ENCODE results near the gene RHOG. TPM values are rescaled to one million over a fixed set of nuclear protein-coding genes. Genes with fewer than 3 reads are reported as not detected.

Gene RHOG
- total RNA-seq, 6 experiments from 2014 or later = 13.9 to 31.5 (median 22.0) TPM

DNA sequence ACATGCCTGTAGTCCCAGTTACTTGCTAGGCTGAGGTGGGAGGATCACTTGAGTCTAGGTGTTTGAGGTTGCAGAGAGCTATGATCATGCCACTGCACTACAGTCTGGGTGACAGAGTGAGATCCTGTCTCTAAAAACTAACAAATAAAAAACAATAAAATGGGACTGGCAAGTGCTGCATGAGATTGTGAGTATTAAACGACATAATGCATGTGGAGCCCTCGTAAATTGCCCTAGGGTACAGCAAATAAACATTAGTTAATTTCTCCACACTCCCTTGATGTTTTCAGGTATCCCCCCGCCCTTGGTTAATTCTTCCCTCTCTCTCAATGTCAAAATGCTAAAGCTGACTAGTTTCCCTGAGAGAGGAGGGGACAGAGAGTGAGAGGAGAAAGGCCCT is 4.9 kb upstream of the RHOG start:
- H3K4me1 ChIP-seq = peaks cover 0 to 8% (median 3%) of the 10 kb centered on the region in 4 donors
- H3K9me3 ChIP-seq = no peaks in the 10 kb centered on the region
- H3K27me3 ChIP-seq = no peaks in the 10 kb centered on the region
- no peak overlapping the region for H3K27ac ChIP-seq
- no peak for DNase-seq
- H3K4me3 ChIP-seq = no peak overlapping the region
- 100% methylated on average over 2 of the region's 3 CpGs for WGBS (ENCODE audit: insufficient coverage, low coverage, low lambda C conversion rate, missing lambda C conversion rate)
- no peak for TF ChIP-seq POLR2A (IDR thresholded peaks at IDR 0.05)
- TF ChIP-seq, protein P1, sequence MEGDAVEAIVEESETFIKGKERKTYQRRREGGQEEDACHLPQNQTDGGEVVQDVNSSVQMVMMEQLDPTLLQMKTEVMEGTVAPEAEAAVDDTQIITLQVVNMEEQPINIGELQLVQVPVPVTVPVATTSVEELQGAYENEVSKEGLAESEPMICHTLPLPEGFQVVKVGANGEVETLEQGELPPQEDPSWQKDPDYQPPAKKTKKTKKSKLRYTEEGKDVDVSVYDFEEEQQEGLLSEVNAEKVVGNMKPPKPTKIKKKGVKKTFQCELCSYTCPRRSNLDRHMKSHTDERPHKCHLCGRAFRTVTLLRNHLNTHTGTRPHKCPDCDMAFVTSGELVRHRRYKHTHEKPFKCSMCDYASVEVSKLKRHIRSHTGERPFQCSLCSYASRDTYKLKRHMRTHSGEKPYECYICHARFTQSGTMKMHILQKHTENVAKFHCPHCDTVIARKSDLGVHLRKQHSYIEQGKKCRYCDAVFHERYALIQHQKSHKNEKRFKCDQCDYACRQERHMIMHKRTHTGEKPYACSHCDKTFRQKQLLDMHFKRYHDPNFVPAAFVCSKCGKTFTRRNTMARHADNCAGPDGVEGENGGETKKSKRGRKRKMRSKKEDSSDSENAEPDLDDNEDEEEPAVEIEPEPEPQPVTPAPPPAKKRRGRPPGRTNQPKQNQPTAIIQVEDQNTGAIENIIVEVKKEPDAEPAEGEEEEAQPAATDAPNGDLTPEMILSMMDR (IDR thresholded peaks at IDR 0.05) = no peak
- intact Hi-C loops (cut with DNase I) = no loop called here
- H3K36me3 ChIP-seq = no peaks in the 10 kb centered on the region
- no peak for ATAC-seq

DNA sequence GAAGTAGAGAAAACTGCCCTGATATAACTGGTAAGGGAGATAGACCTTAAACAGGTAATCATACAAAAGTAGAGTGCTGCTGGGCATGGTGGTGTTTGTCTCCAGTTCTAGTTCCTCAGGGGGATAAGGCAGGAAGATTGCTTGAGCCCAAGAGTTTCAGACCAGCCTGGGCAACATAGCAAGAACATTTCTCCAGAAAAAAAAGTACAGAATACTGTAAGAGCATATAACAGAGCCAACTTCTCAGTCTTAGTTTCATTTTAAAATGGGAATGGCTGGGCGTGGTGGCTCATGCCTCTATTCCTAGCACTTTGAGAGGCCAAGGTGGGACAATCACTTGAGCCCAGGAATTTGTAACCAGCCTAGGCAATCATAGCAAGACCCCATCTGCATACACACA is 4.5 kb upstream of the RHOG start:
- Histone ChIP-seq H3K4me1 (peaks cover 0 to 8% (median 3%) of the 10 kb centered on the region in 4 donors), H3K27me3 (no peaks in the 10 kb centered on the region), H3K27ac (no peak overlapping the region), H3K36me3 (no peaks in the 10 kb centered on the region), H3K4me3 (no peak overlapping the region), H3K9me3 (no peaks in the 10 kb centered on the region)
- WGBS (ENCODE audit: insufficient coverage, low coverage, low lambda C conversion rate, missing lambda C conversion rate) = no CpG with 5 or more reads among the region's 1 CpG
- DNase-seq (no peak), ATAC-seq (no peak)
- intact Hi-C loops (cut with DNase I) = no loop called here
- TF ChIP-seq POLR2A (IDR thresholded peaks at IDR 0.05) = no peak
- TF ChIP-seq, protein P1 (IDR thresholded peaks at IDR 0.05) = no peak

DNA sequence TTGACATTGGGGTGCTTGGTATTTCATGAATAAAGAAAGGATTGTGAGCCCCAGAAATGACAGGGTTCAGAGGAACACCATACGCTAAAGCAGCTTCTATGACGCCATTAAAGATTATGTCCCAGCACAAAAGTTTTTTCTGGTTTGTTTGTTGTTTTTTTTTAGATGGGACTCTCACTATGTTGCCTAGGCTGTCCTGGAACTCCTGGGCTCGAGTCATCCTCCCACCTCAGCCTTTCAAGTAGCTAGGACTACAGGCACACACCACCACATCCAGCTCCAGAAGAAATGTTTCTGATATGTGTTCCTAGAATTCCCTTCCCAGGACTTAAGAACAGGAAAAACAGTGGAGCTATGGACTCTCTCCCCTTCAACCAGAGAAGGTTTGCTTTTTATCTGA is 2.6 kb upstream of the RHOG start:
- ATAC-seq (no peak), DNase-seq (no peak)
- intact Hi-C loops (cut with DNase I) = no loop called here
- Histone ChIP-seq H3K4me1 (peaks cover 0 to 8% (median 3%) of the 10 kb centered on the region in 4 donors), H3K4me3 (no peak overlapping the region), H3K27me3 (no peaks in the 10 kb centered on the region), H3K27ac (no peak overlapping the region), H3K9me3 (no peaks in the 10 kb centered on the region), H3K36me3 (no peaks in the 10 kb centered on the region)
- TF ChIP-seq POLR2A (IDR thresholded peaks at IDR 0.05) = no peak
- WGBS (ENCODE audit: insufficient coverage, low coverage, low lambda C conversion rate, missing lambda C conversion rate) = 90% methylated on average over 3 of the region's 3 CpGs

DNA sequence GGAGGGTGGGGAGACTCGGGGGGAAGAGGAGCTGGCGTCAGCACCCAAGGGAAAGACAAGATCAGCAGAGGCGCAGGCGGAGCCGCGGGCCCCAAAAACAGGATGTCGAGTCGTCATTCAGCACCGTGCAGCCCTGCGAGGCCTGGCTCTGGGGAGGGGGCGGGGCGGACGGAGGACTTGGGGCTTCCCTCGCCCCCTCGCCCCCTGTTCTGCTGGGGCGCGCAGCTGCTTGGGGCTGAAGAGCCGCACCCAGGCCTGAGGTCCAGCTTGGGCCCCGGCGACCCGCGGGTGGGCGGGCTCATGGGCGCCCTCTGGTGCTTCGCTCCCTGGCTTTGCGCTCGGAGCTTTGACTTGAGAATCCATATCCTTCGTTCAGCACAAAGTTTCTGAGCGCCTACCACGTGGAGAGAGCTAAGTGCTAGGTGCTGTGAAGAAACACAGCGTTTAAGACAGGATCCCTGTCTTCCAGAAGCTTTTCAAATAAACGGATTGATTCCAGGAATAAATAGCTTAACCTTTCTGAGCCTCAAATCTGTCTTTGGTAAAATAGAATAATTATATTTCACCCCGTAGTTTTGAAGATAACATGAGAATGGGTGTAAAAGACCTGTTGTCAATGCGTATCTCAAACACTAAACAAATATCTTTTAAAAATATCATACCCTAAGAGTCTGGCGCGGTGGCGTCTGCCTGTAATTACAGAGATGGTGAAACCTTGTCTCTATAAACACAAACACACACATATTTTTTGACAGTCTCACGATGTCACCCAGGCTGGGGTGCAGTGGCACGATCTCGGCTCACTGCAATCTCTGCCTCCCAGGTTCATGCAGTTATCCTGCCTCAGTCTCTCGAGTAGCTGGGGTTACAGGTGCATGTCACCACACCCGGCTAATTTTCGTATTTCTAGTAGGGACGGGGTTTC is 929 bp upstream of the RHOG start:
- WGBS (ENCODE audit: insufficient coverage, low coverage, low lambda C conversion rate, missing lambda C conversion rate) = 44% methylated on average over 22 of the region's 44 CpGs
- Histone ChIP-seq H3K27ac (peak overlapping the region; percentile 84 to 91 (median 86)), H3K9me3 (no peaks in the 10 kb centered on the region), H3K36me3 (no peaks in the 10 kb centered on the region), H3K4me1 (peaks cover 0 to 5% (median 2%) of the 10 kb centered on the region in 4 donors), H3K4me3 (peak overlapping the region; percentile 80 to 96 (median 94)), H3K27me3 (no peaks in the 10 kb centered on the region)
- peak; percentile 77 to 82 (median 80) for ATAC-seq
- intact Hi-C loops (cut with DNase I) = no loop called here
- DNase-seq = peak; percentile 87 to 88 (median 88)
- TF ChIP-seq POLR2A (IDR thresholded peaks at IDR 0.05) = peak; percentile 53
- TF ChIP-seq, protein P1 (IDR thresholded peaks at IDR 0.05) = peak; percentile 64 to 89 (median 84)
